DOHH2 (cell line): ENCODE data around the gene PACS2.

Experiments
- H3F3A ChIP-seq: fragments of 200-600 bp; sonication (generic), shearing (Covaris generic); 2 replicates; pipeline ENCODE4 v1.6.0; 2016; ENCODE audit warnings: antibody characterized with exemption, mild to moderate bottlenecking; ENCODE audit not compliant: control insufficient read depth, insufficient read depth
- H3K27ac ChIP-seq: fragments of 200-600 bp; sonication (generic); 2 replicates; pipeline ENCODE4 v1.5.1; 2014; ENCODE audit warnings: low read depth, mild to moderate bottlenecking, low read length, moderate library complexity
- H3K27me3 ChIP-seq: fragments of 200-600 bp; sonication (generic); 2 replicates; pipeline ENCODE4 v1.6.1; 2014; ENCODE audit warnings: mild to moderate bottlenecking, low read length, mixed read lengths; ENCODE audit not compliant: control insufficient read depth
- H3K36me3 ChIP-seq: fragments of 200-600 bp; sonication (generic); 2 replicates; pipeline ENCODE4 v1.6.1; 2014; ENCODE audit warnings: mild to moderate bottlenecking, low read length, moderate library complexity, mixed read lengths; ENCODE audit not compliant: control insufficient read depth
- H3K4me1 ChIP-seq: fragments of 200-600 bp; sonication (generic); 2 replicates; pipeline ENCODE4 v1.6.1; 2014; ENCODE audit warnings: mild to moderate bottlenecking, low read length, mixed read lengths; ENCODE audit not compliant: control insufficient read depth
- H3K4me2 ChIP-seq: fragments of 200-600 bp; sonication (generic); 2 replicates; pipeline ENCODE4 v1.6.0; 2014; ENCODE audit warnings: mild to moderate bottlenecking, low read length, moderate library complexity
- H3K4me3 ChIP-seq: fragments of 200-600 bp; sonication (generic); 2 replicates; pipeline ENCODE4 v1.5.1; 2014; ENCODE audit warnings: mild to moderate bottlenecking, low read length, mixed read lengths
- H3K79me2 ChIP-seq: fragments of 200-600 bp; sonication (generic); 2 replicates; pipeline ENCODE4 v1.6.1; 2014; ENCODE audit warnings: mild to moderate bottlenecking, low read length, mixed read lengths; ENCODE audit not compliant: control insufficient read depth
- H3K9me2 ChIP-seq: fragments of 200-600 bp; sonication (generic); replicated peaks from 2 replicates; pipeline ENCODE4 v1.6.1; 2014; ENCODE audit warnings: mild to moderate bottlenecking, low read length, mixed read lengths; ENCODE audit not compliant: control insufficient read depth
- H3K9me3 ChIP-seq: fragments of 200-600 bp; sonication (generic); 2 replicates; pipeline ENCODE4 v1.6.1; 2014; ENCODE audit warnings: antibody characterized with exemption, low read length, mixed read lengths; ENCODE audit not compliant: control insufficient read depth, insufficient read depth
- H4K20me1 ChIP-seq: fragments of 200-600 bp; sonication (generic); 2 replicates; pipeline ENCODE4 v1.6.0; 2014; ENCODE audit warnings: low read depth, mild to moderate bottlenecking, antibody characterized with exemption, low read length, moderate library complexity; ENCODE audit not compliant: control insufficient read depth, insufficient read depth
- CTCF ChIP-seq: fragments of 200-600 bp; sonication (generic); IDR thresholded peaks from one replicate; pipeline ENCODE4 v1.5.1; 2014; ENCODE audit warnings: antibody characterized with exemption, mild to moderate bottlenecking, low read depth, low read length; ENCODE audit not compliant: poor library complexity, severe bottlenecking
- EZH2phosphoT487 ChIP-seq: fragments of 200-600 bp; sonication (generic); IDR thresholded peaks from 2 replicates; pipeline ENCODE4 v1.6.1; 2017; ENCODE audit warnings: borderline replicate concordance, mild to moderate bottlenecking, antibody characterized with exemption, low read length, moderate library complexity, mixed read lengths

PACS2 gene

DNA sequence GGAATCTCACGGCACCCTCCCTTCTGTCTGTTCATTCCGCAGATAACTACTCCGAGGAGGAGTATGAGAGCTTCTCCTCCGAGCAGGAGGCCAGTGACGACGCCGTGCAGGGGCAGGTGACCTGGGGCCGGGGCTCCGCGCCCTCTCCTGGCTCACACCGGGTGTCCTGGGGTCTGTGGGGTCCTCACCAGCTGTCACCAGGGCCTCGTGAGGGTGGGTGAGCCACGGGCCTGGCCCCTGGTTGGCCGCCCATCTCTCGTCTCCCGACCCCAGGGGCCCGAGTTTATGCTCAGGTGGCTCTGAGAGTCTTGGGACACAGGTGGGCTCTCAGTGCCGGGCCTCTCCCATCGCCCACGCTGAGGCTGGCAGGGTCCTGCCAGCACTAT is 53.5 kb downstream of the PACS2 start:
- Histone ChIP-seq H3K27ac (no peak overlapping the region), H3K36me3 (no peaks in the 10 kb centered on the region), H3K4me1 (peaks cover 13% of the 10 kb centered on the region), H3K4me3 (no peak overlapping the region), H3K9me3 (no peaks in the 10 kb centered on the region), H3K9me2 (no peaks in the 10 kb centered on the region), H4K20me1 (no peaks in the 10 kb centered on the region), H3K27me3 (peaks cover 6% of the 10 kb centered on the region; the same call in 1 of the 2 replicates), H3K4me2 (no peak overlapping the region), H3K79me2 (no peaks in the 10 kb centered on the region), H3F3A (peaks cover 5% of the 10 kb centered on the region)
- TF ChIP-seq CTCF, result no peak
- no peak for TF ChIP-seq EZH2phosphoT487

DNA sequence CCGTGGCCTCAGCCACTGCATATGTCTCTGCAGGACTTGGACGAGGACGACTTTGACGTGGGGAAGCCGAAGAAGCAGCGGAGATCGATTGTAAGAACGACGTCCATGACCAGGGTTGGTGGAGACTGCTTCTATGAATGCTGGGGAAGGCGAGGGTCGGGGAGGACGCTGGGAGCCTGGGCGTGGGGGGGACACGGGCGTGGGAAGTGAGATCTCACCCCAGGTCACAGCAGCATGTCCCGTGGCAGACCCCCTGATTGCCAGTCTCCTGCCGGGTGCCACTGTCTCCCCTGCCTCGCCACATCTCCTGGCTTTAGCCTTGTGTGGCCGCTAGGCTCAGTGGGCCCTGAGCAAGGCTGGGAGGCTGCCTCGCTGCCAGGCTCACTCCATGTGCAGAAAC is 53.9 kb downstream of the PACS2 start:
- H3K27me3 ChIP-seq, result peaks cover 5% of the 10 kb centered on the region; the same call in 1 of the 2 replicates
- H3K36me3 ChIP-seq, result no peaks in the 10 kb centered on the region
- no peaks in the 10 kb centered on the region for H3K9me2 ChIP-seq
- H3K4me2 ChIP-seq, result no peak overlapping the region
- H3K4me1 ChIP-seq, result peaks cover 13% of the 10 kb centered on the region
- H3F3A ChIP-seq, result peaks cover 5% of the 10 kb centered on the region
- no peak overlapping the region for H3K4me3 ChIP-seq
- H4K20me1 ChIP-seq, result no peaks in the 10 kb centered on the region
- no peaks in the 10 kb centered on the region for H3K9me3 ChIP-seq
- TF ChIP-seq CTCF (no peak), EZH2phosphoT487 (no peak)
- H3K27ac ChIP-seq, result no peak overlapping the region
- H3K79me2 ChIP-seq, result no peaks in the 10 kb centered on the region

GRCh38 chr14:105368910-105369652 is 54.5 kb downstream of the PACS2 start:
- H3K36me3 ChIP-seq, result no peaks in the 10 kb centered on the region
- no peaks in the 10 kb centered on the region; the same call in 1 of the 2 replicates for H3F3A ChIP-seq
- H3K4me2 ChIP-seq, result no peak overlapping the region
- no peaks in the 10 kb centered on the region for H3K9me3 ChIP-seq
- no peaks in the 10 kb centered on the region for H4K20me1 ChIP-seq
- H3K27ac ChIP-seq, result no peak overlapping the region
- no peak overlapping the region for H3K4me3 ChIP-seq
- TF ChIP-seq CTCF, result no peak
- no peak for TF ChIP-seq EZH2phosphoT487
- no peaks in the 10 kb centered on the region for H3K9me2 ChIP-seq
- H3K27me3 ChIP-seq, result no peaks in the 10 kb centered on the region
- H3K4me1 ChIP-seq, result peaks cover 9% of the 10 kb centered on the region
- H3K79me2 ChIP-seq, result no peaks in the 10 kb centered on the region
